Hepatocyte (in vitro differentiated cells): ENCODE measurements around the gene DNAJC8. TPM values are rescaled to one million over a fixed set of nuclear protein-coding genes. Genes with fewer than 3 reads are reported as not detected.

Experiments
- DNase-seq: peaks from one replicate; pipeline ENCODE4 v3.0.0-alpha.2; 2016; ENCODE audit warnings: low spot score
- H2AFZ ChIP-seq: fragments of 200-600 bp; sonication (generic); 2 replicates; pipeline ENCODE4 v1.6.0; 2016; ENCODE audit warnings: antibody characterized with exemption, mild to moderate bottlenecking
- H3K27ac ChIP-seq: fragments of 200-600 bp; sonication (generic); 2 replicates; pipeline ENCODE4 v1.5.1; 2016; ENCODE audit warnings: mild to moderate bottlenecking
- H3K27me3 ChIP-seq: fragments of 200-600 bp; sonication (generic); 2 replicates; pipeline ENCODE4 v1.6.1; 2016
- H3K36me3 ChIP-seq: fragments of 200-600 bp; sonication (generic); replicated peaks from 2 replicates; pipeline ENCODE4 v1.5.1; 2016; ENCODE audit warnings: low read depth; ENCODE audit not compliant: insufficient read depth
- H3K4me1 ChIP-seq: fragments of 200-600 bp; sonication (generic); 2 replicates; pipeline ENCODE4 v1.5.1; 2016; ENCODE audit warnings: mild to moderate bottlenecking, moderate library complexity; ENCODE audit not compliant: insufficient read depth
- H3K4me2 ChIP-seq: fragments of 200-600 bp; sonication (generic); 2 replicates; pipeline ENCODE4 v1.6.0; 2016
- H3K4me3 ChIP-seq: fragments of 200-600 bp; sonication (generic); 2 replicates; pipeline ENCODE4 v1.5.1; 2016; ENCODE audit warnings: mild to moderate bottlenecking
- H3K79me2 ChIP-seq: fragments of 200-600 bp; sonication (generic); 2 replicates; pipeline ENCODE4 v1.6.0; 2017; ENCODE audit warnings: mild to moderate bottlenecking
- H3K9me2 ChIP-seq: fragments of 200-600 bp; sonication (generic); replicated peaks from 2 replicates; pipeline ENCODE4 v1.6.0; 2017; ENCODE audit warnings: mild to moderate bottlenecking; ENCODE audit not compliant: insufficient read depth
- H3K9me3 ChIP-seq: fragments of 200-600 bp; sonication (generic); 2 replicates; pipeline ENCODE4 v1.5.1; 2016; ENCODE audit warnings: low read depth, mild to moderate bottlenecking
- H4K20me1 ChIP-seq: fragments of 200-600 bp; sonication (generic); 2 replicates; pipeline ENCODE4 v1.6.0; 2016; ENCODE audit warnings: mild to moderate bottlenecking; ENCODE audit not compliant: insufficient read depth, poor library complexity, severe bottlenecking
- CTCF ChIP-seq: fragments of 200-600 bp; sonication (generic); IDR thresholded peaks from 2 replicates; pipeline ENCODE4 v1.5.1; 2016; ENCODE audit warnings: antibody characterized with exemption, mild to moderate bottlenecking; ENCODE audit not compliant: poor library complexity
- EZH2 ChIP-seq: fragments of 200-600 bp; sonication (generic); IDR thresholded peaks from 2 replicates; pipeline ENCODE4 v1.6.1; 2016; ENCODE audit warnings: antibody characterized with exemption, mild to moderate bottlenecking, borderline replicate concordance
- EZH2phosphoT487 ChIP-seq: fragments of 200-600 bp; sonication (generic); IDR thresholded peaks from one replicate; pipeline ENCODE4 v1.6.1; 2018; ENCODE audit warnings: antibody characterized with exemption, mild to moderate bottlenecking, low read depth, moderate library complexity; ENCODE audit not compliant: unreplicated experiment, severe bottlenecking
- whole genome bisulfite sequencing: methylation state at CpG from one replicate; pipeline ENCODE4 v1.1.6; 2016; ENCODE audit warnings: low lambda C conversion rate; ENCODE audit errors: missing lambda C conversion rate; 5-methylcytosine and 5-hydroxymethylcytosine counted together
- polyA plus RNA-seq: library from polyadenylated mRNA; unstranded; fragments of >200 nt; fragmentation: Nextera tagmentation; extraction: Ambion mirVana; gene quantifications from 2 replicates; pipeline ENCODE4 v1.2.1, GENCODE V29; 2016
- total RNA-seq: library from RNA; depleted of rRNA; stranded (reverse); fragments of >200 nt; gene quantifications from 2 replicates; pipeline ENCODE4 v1.2.3, GENCODE V29; 2014

Gene DNAJC8
- total and polyA plus RNA-seq, 2 experiments from 2014 or later, result 79.5 to 112 TPM

DNA sequence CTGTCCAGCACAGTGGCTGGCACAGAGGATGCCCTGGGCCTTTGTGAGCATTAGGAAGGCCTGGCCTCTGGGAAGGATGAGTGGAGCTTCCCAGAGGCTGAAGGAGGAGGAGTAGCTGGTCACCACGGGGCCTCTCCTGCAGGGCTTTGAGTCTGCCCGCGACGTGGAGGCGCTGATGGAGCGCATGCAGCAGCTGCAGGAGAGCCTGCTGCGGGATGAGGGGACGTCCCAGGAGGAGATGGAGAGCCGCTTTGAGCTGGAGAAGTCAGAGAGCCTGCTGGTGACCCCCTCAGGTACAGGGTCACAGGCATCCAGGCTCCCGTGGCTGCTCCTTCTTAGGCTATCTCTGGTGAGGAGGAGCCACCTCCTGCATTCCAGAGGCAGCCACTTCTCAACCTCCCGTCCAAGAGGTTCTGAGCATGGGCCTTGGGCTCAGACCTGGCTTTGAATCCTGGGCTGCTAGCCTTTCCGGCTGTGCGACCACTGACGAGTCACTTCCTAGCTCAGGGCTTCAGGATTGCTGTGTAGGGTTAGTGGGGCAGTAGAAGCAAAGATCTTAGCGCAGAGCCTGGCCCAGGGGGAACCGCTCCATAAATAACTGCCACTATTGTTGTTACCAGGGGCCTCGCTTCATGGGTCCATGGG, 40.5 kb upstream of the DNAJC8 start:
- H3K4me2 ChIP-seq, result no peak overlapping the region
- H3K79me2 ChIP-seq, result peaks cover 43% of the 10 kb centered on the region
- H3K27ac ChIP-seq, result no peak overlapping the region
- WGBS, result 92% methylated on average over 17 of the region's 17 CpGs
- H3K27me3 ChIP-seq, result no peaks in the 10 kb centered on the region
- H2AFZ ChIP-seq, result no peak overlapping the region
- H4K20me1 ChIP-seq, result peaks cover 33% of the 10 kb centered on the region
- no peaks in the 10 kb centered on the region for H3K9me2 ChIP-seq
- H3K4me1 ChIP-seq, result no peaks in the 10 kb centered on the region
- H3K36me3 ChIP-seq, result no peaks in the 10 kb centered on the region
- no peak overlapping the region for H3K4me3 ChIP-seq
- no peaks in the 10 kb centered on the region for H3K9me3 ChIP-seq
- TF ChIP-seq CTCF (no peak), EZH2phosphoT487 (no peak)
- DNase-seq, result no peak

GRCh38 chr1:28272215-28272852, 39.5 kb upstream of the DNAJC8 start:
- no peaks in the 10 kb centered on the region for H3K36me3 ChIP-seq
- H3K9me2 ChIP-seq, result no peaks in the 10 kb centered on the region
- no peak overlapping the region for H3K4me2 ChIP-seq
- peaks cover 43% of the 10 kb centered on the region for H4K20me1 ChIP-seq
- H3K4me3 ChIP-seq, result no peak overlapping the region
- H3K79me2 ChIP-seq, result peaks cover 53% of the 10 kb centered on the region
- no peak for DNase-seq
- no peaks in the 10 kb centered on the region for H3K27me3 ChIP-seq
- no peak for TF ChIP-seq CTCF
- TF ChIP-seq EZH2, result no peak
- TF ChIP-seq EZH2phosphoT487, result no peak
- WGBS, result 98% methylated on average over 20 of the region's 20 CpGs
- no peak overlapping the region for H3K27ac ChIP-seq
- H2AFZ ChIP-seq, result no peak overlapping the region
- H3K4me1 ChIP-seq, result peaks cover 2% of the 10 kb centered on the region
- H3K9me3 ChIP-seq, result no peaks in the 10 kb centered on the region

DNA sequence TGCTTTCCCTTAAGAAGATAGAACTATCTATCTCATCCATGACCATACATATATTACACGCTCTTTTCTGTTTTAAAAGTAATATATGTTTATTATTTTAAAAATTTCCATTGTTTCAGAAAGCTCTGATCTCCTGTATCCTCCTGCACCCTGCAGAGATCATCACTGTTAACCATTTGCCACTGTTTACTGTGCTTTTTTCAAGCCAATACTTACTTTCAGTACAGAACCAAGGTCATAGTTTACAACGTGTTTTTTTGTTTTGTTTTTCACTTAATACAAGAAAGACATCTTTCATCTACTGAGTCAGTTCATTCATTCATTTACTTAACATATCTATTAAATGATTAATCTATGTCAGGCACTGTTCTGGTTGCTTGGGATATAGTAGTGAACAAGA, 36.7 kb upstream of the DNAJC8 start:
- H3K27me3 ChIP-seq, result no peaks in the 10 kb centered on the region
- WGBS, result 70% methylated on average over 2 of the region's 2 CpGs
- H3K4me2 ChIP-seq, result no peak overlapping the region
- no peaks in the 10 kb centered on the region for H3K36me3 ChIP-seq
- no peak for DNase-seq
- H3K9me2 ChIP-seq, result no peaks in the 10 kb centered on the region
- no peak overlapping the region for H3K27ac ChIP-seq
- peaks cover 81% of the 10 kb centered on the region for H3K79me2 ChIP-seq
- peaks cover 71% of the 10 kb centered on the region for H4K20me1 ChIP-seq
- no peak overlapping the region for H3K4me3 ChIP-seq
- H3K4me1 ChIP-seq, result peaks cover 16% of the 10 kb centered on the region
- TF ChIP-seq EZH2phosphoT487 (no peak), EZH2 (no peak), CTCF (no peak)
- H2AFZ ChIP-seq, result no peak overlapping the region
- no peaks in the 10 kb centered on the region for H3K9me3 ChIP-seq
